NOMO-1 (cell line): ENCODE measurements around the gene CA12.

Experiments used
- DNase-seq, 2 experiments: peaks; one replicate each; lab custom pipeline; 2025; ENCODE audit not compliant: unreplicated experiment in 2 of 2; lab: John Stamatoyannopoulos, UW

CA12 gene

GRCh38 chr15:63402498-63403253, 21.0 kb upstream of the CA12 start:
- DNase-seq, result peak in 1 of 2 experiments; percentile 50

GRCh38 chr15:63401714-63402497, 20.3 kb upstream of the CA12 start:
- no peak for DNase-seq

- DNase-seq, result no peak
Measured at GRCh38 chr15:63401078-63401477, 19.4 kb upstream of the CA12 start.

- no peak for DNase-seq
Measured at GRCh38 chr15:63398456-63398855, 16.8 kb upstream of the CA12 start.

- no peak for DNase-seq
Measured at GRCh38 chr15:63396152-63396928, 14.7 kb upstream of the CA12 start.

GRCh38 chr15:63395730-63396151, 14.1 kb upstream of the CA12 start:
- DNase-seq, result no peak

- DNase-seq, result no peak
Measured at GRCh38 chr15:63392361-63393009, 10.8 kb upstream of the CA12 start.

- no peak for DNase-seq
Measured at GRCh38 chr15:63391669-63392360, 10.2 kb upstream of the CA12 start.

GRCh38 chr15:63390689-63391088, 9.0 kb upstream of the CA12 start:
- no peak for DNase-seq

GRCh38 chr15:63389902-63390670, 8.4 kb upstream of the CA12 start:
- no peak for DNase-seq

GRCh38 chr15:63388511-63388910, 6.9 kb upstream of the CA12 start:
- no peak for DNase-seq

GRCh38 chr15:63387748-63388493, 6.3 kb upstream of the CA12 start:
- DNase-seq, result no peak

- DNase-seq, result no peak
Measured at GRCh38 chr15:63385911-63386531, 4.4 kb upstream of the CA12 start.

- no peak for DNase-seq
Measured at GRCh38 chr15:63384906-63385305, 3.3 kb upstream of the CA12 start.

- no peak for DNase-seq
Measured at GRCh38 chr15:63382966-63383710, 1.5 kb upstream of the CA12 start.

GRCh38 chr15:63380808-63381282, 801 bp downstream of the CA12 start:
- DNase-seq, result no peak

GRCh38 chr15:63380151-63380807, 1.4 kb downstream of the CA12 start:
- DNase-seq, result no peak
